Activated naive CD8-positive, alpha-beta T cell (primary cell): ENCODE data around the gene LEMD1.
"Not testable (repeated sequence)": the region's sequence is repeated elsewhere in the genome, so short reads cannot be mapped to it uniquely, and the experiment has no call there.

Experiments
- H3K27ac Mint-ChIP-seq: one replicate; pipeline ENCODE4 v1.8.0; 2021; ENCODE audit warnings: mixed read lengths
- H3K27me3 Mint-ChIP-seq: one replicate; pipeline ENCODE4 v1.8.0; 2021; ENCODE audit warnings: mixed read lengths
- H3K36me3 Mint-ChIP-seq: one replicate; pipeline ENCODE4 v1.8.0; 2021; ENCODE audit warnings: mixed read lengths
- H3K4me1 Mint-ChIP-seq: one replicate; pipeline ENCODE4 v1.8.0; 2021; ENCODE audit warnings: low read depth, mixed read lengths
- H3K4me3 Mint-ChIP-seq: one replicate; pipeline ENCODE4 v1.8.0; 2021; ENCODE audit warnings: mild to moderate bottlenecking, mixed read lengths
- H3K9me3 Mint-ChIP-seq: one replicate; pipeline ENCODE4 v1.8.0; 2021; ENCODE audit warnings: low read depth, mixed read lengths

Gene LEMD1

GRCh38 chr1:205382990-205383389 lies 38.9 kb downstream of the LEMD1 start:
- not testable (repeated sequence) for H3K9me3 Mint-ChIP-seq, H3K36me3 Mint-ChIP-seq, H3K4me3 Mint-ChIP-seq, H3K27ac Mint-ChIP-seq, H3K4me1 Mint-ChIP-seq
- peaks cover 11% of the 10 kb centered on the region for H3K27me3 Mint-ChIP-seq

GRCh38 chr1:205382561-205382960 lies 39.3 kb downstream of the LEMD1 start:
- H3K27me3 Mint-ChIP-seq, result peaks cover 11% of the 10 kb centered on the region

GRCh38 chr1:205381305-205381704 lies 40.6 kb downstream of the LEMD1 start:
- peaks cover 2% of the 10 kb centered on the region for H3K36me3 Mint-ChIP-seq
- H3K27ac Mint-ChIP-seq, result no peak overlapping the region
- no peak overlapping the region for H3K4me3 Mint-ChIP-seq
- no peaks in the 10 kb centered on the region for H3K9me3 Mint-ChIP-seq
- peaks cover 11% of the 10 kb centered on the region for H3K27me3 Mint-ChIP-seq
- H3K4me1 Mint-ChIP-seq, result no peaks in the 10 kb centered on the region

More at GRCh38 chr1:205382561-205382960, 39.3 kb downstream of the LEMD1 start:
- Mint-ChIP-seq H3K4me1 (no peaks in the 10 kb centered on the region), H3K36me3 (peaks cover 2% of the 10 kb centered on the region), H3K4me3 (no peak overlapping the region), H3K27ac (no peak overlapping the region), H3K9me3 (no peaks in the 10 kb centered on the region)

GRCh38 chr1:205380882-205381281 lies 41.0 kb downstream of the LEMD1 start:
- no peak overlapping the region for H3K4me3 Mint-ChIP-seq
- H3K4me1 Mint-ChIP-seq, result peaks cover under 1% of the 10 kb centered on the region
- H3K9me3 Mint-ChIP-seq, result no peaks in the 10 kb centered on the region
- peaks cover 2% of the 10 kb centered on the region for H3K36me3 Mint-ChIP-seq
- peaks cover 11% of the 10 kb centered on the region for H3K27me3 Mint-ChIP-seq
- H3K27ac Mint-ChIP-seq, result no peak overlapping the region

- Mint-ChIP-seq H3K4me1 (peaks cover 11% of the 10 kb centered on the region), H3K27ac (no peak overlapping the region), H3K9me3 (no peaks in the 10 kb centered on the region), H3K4me3 (no peak overlapping the region), H3K36me3 (peaks cover 2% of the 10 kb centered on the region), H3K27me3 (peaks cover 10% of the 10 kb centered on the region)
These were observed 42.8 kb downstream of the LEMD1 start for GRCh38 chr1:205379056-205379455.

GRCh38 chr1:205377355-205377754 lies 44.5 kb downstream of the LEMD1 start:
- peaks cover 2% of the 10 kb centered on the region for H3K36me3 Mint-ChIP-seq
- peaks cover 10% of the 10 kb centered on the region for H3K27me3 Mint-ChIP-seq
- no peak overlapping the region for H3K27ac Mint-ChIP-seq
- H3K4me1 Mint-ChIP-seq, result peaks cover 18% of the 10 kb centered on the region
- no peaks in the 10 kb centered on the region for H3K9me3 Mint-ChIP-seq
- H3K4me3 Mint-ChIP-seq, result no peak overlapping the region

- Mint-ChIP-seq H3K27ac (no peak overlapping the region), H3K4me3 (no peak overlapping the region), H3K9me3 (no peaks in the 10 kb centered on the region), H3K36me3 (peaks cover 2% of the 10 kb centered on the region), H3K4me1 (peaks cover 18% of the 10 kb centered on the region), H3K27me3 (peaks cover 10% of the 10 kb centered on the region)
These were observed 45.1 kb downstream of the LEMD1 start for GRCh38 chr1:205376739-205377138.

- Mint-ChIP-seq H3K9me3 (no peaks in the 10 kb centered on the region), H3K4me3 (no peak overlapping the region), H3K27ac (no peak overlapping the region), H3K36me3 (peaks cover 2% of the 10 kb centered on the region), H3K4me1 (peaks cover 18% of the 10 kb centered on the region), H3K27me3 (peaks cover 8% of the 10 kb centered on the region)
These were observed 45.9 kb downstream of the LEMD1 start for GRCh38 chr1:205375835-205376545.

GRCh38 chr1:205374210-205375078 lies 47.4 kb downstream of the LEMD1 start:
- peaks cover 18% of the 10 kb centered on the region for H3K4me1 Mint-ChIP-seq

GRCh38 chr1:205373798-205374175 lies 48.1 kb downstream of the LEMD1 start:
- no peaks in the 10 kb centered on the region for H3K9me3 Mint-ChIP-seq
- H3K4me1 Mint-ChIP-seq, result peaks cover 18% of the 10 kb centered on the region
- H3K27ac Mint-ChIP-seq, result no peak overlapping the region
- H3K27me3 Mint-ChIP-seq, result peaks cover 3% of the 10 kb centered on the region
- no peaks in the 10 kb centered on the region for H3K36me3 Mint-ChIP-seq
- no peak overlapping the region for H3K4me3 Mint-ChIP-seq

More at GRCh38 chr1:205374210-205375078, 47.4 kb downstream of the LEMD1 start:
- Mint-ChIP-seq H3K27ac (no peak overlapping the region), H3K27me3 (peaks cover 6% of the 10 kb centered on the region), H3K9me3 (no peaks in the 10 kb centered on the region), H3K4me3 (no peak overlapping the region), H3K36me3 (peaks cover 2% of the 10 kb centered on the region)

GRCh38 chr1:205373022-205373797 lies 48.6 kb downstream of the LEMD1 start:
- H3K4me3 Mint-ChIP-seq, result no peak overlapping the region
- H3K36me3 Mint-ChIP-seq, result no peaks in the 10 kb centered on the region
- H3K27ac Mint-ChIP-seq, result no peak overlapping the region
- peaks cover 3% of the 10 kb centered on the region for H3K27me3 Mint-ChIP-seq
- no peaks in the 10 kb centered on the region for H3K9me3 Mint-ChIP-seq
- peaks cover 18% of the 10 kb centered on the region for H3K4me1 Mint-ChIP-seq

- H3K36me3 Mint-ChIP-seq, result no peaks in the 10 kb centered on the region
- peaks cover 2% of the 10 kb centered on the region for H3K27me3 Mint-ChIP-seq
- no peak overlapping the region for H3K27ac Mint-ChIP-seq
- peaks cover 18% of the 10 kb centered on the region for H3K4me1 Mint-ChIP-seq
- H3K4me3 Mint-ChIP-seq, result no peak overlapping the region
- no peaks in the 10 kb centered on the region for H3K9me3 Mint-ChIP-seq
These were observed 49.8 kb downstream of the LEMD1 start for GRCh38 chr1:205371871-205372660.

- H3K27ac Mint-ChIP-seq, result no peak overlapping the region
- H3K36me3 Mint-ChIP-seq, result no peaks in the 10 kb centered on the region
- H3K4me1 Mint-ChIP-seq, result peaks cover 16% of the 10 kb centered on the region
- no peak overlapping the region for H3K4me3 Mint-ChIP-seq
- H3K9me3 Mint-ChIP-seq, result no peaks in the 10 kb centered on the region
- H3K27me3 Mint-ChIP-seq, result peaks cover 4% of the 10 kb centered on the region
These were observed 51.1 kb downstream of the LEMD1 start for GRCh38 chr1:205370780-205371179.

- Mint-ChIP-seq H3K4me1 (peaks cover 13% of the 10 kb centered on the region), H3K36me3 (no peaks in the 10 kb centered on the region), H3K27me3 (peaks cover 4% of the 10 kb centered on the region), H3K4me3 (no peak overlapping the region), H3K9me3 (no peaks in the 10 kb centered on the region), H3K27ac (no peak overlapping the region)
These were observed 52.1 kb downstream of the LEMD1 start for GRCh38 chr1:205369701-205370123.
